ENCODE data around the gene PDZRN3. TPM values are rescaled to one million over a fixed set of nuclear protein-coding genes. Genes with fewer than 3 reads are reported as not detected.

The PDZRN3 gene
- total and polyA plus RNA-seq, 2 experiments from 2014 or later = 22.3 to 35.6 TPM

GRCh38 chr3:73563896-73564582 is 60.7 kb downstream of the PDZRN3 start:
- TF ChIP-seq EZH2phosphoT487 (IDR thresholded peaks at IDR 0.05; ENCODE audit: insufficient read depth, low read depth) (no peak), EZH2 (IDR thresholded peaks at IDR 0.05; ENCODE audit: insufficient read depth, poor library complexity, severe bottlenecking) (no peak)
- Histone ChIP-seq H4K20me1 (ENCODE audit: insufficient read depth) (0 out of 2 replicates have a peak, but pooled peaks cover 3% of the 10 kb centered on the region), H3K9ac (no peak overlapping the region), H3K36me3 (ENCODE audit: low read depth) (no peaks in the 10 kb centered on the region), H2AFZ (no peak overlapping the region), H3F3A (ENCODE audit: insufficient read depth) (no peaks in the 10 kb centered on the region), H3K27me3 (replicated peaks; ENCODE audit: insufficient read depth) (no peaks in the 10 kb centered on the region), H3K9me3 (ENCODE audit: low read depth) (no peaks in the 10 kb centered on the region), H3K9me2 (ENCODE audit: insufficient read depth) (no peaks in the 10 kb centered on the region), H3K4me3 (no peak overlapping the region), H3K27ac (no peak overlapping the region), H3K4me2 (ENCODE audit: unreplicated experiment) (no peak overlapping the region), H3K79me2 (ENCODE audit: insufficient read depth) (peaks cover 97% of the 10 kb centered on the region), H3K4me1 (ENCODE audit: insufficient read depth) (peaks cover 12% of the 10 kb centered on the region)
- WGBS, 2 experiments (ENCODE audit: low coverage in 1 of 2, low lambda C conversion rate in 2 of 2, missing lambda C conversion rate in 2 of 2) = 68 to 78% methylated on average over 3 of the region's 3 CpGs
- in situ Hi-C loops (cut with MboI) = no loop called here
- DNase-seq = peak; percentile 47

- H2AFZ ChIP-seq = no peak overlapping the region
- in situ Hi-C loops (cut with MboI) = no loop called here
- DNase-seq = no peak
- H3K9me2 ChIP-seq (ENCODE audit: insufficient read depth) = no peaks in the 10 kb centered on the region
- H3K4me1 ChIP-seq (ENCODE audit: insufficient read depth) = peaks cover 33% of the 10 kb centered on the region
- 60 to 64% methylated on average over 10 of the region's 10 CpGs for WGBS, 2 experiments (ENCODE audit: low coverage in 1 of 2, low lambda C conversion rate in 2 of 2, missing lambda C conversion rate in 2 of 2)
- H3K4me3 ChIP-seq = no peak overlapping the region
- no peak overlapping the region for H3K4me2 ChIP-seq (ENCODE audit: unreplicated experiment)
- H3K36me3 ChIP-seq (ENCODE audit: low read depth) = no peaks in the 10 kb centered on the region
- H3F3A ChIP-seq (ENCODE audit: insufficient read depth) = no peaks in the 10 kb centered on the region
- H3K27ac ChIP-seq = no peak overlapping the region
- peaks cover 96% of the 10 kb centered on the region for H3K79me2 ChIP-seq (ENCODE audit: insufficient read depth)
- TF ChIP-seq EZH2 (IDR thresholded peaks at IDR 0.05; ENCODE audit: insufficient read depth, poor library complexity, severe bottlenecking) (no peak), EZH2phosphoT487 (IDR thresholded peaks at IDR 0.05; ENCODE audit: insufficient read depth, low read depth) (no peak)
- H4K20me1 ChIP-seq (ENCODE audit: insufficient read depth) = 0 out of 2 replicates have a peak, but pooled peaks cover 1% of the 10 kb centered on the region
- H3K27me3 ChIP-seq (replicated peaks; ENCODE audit: insufficient read depth) = no peaks in the 10 kb centered on the region
- no peaks in the 10 kb centered on the region for H3K9me3 ChIP-seq (ENCODE audit: low read depth)
- H3K9ac ChIP-seq = no peak overlapping the region
Observed at GRCh38 chr3:73561494-73561893, 63.2 kb downstream of the PDZRN3 start.

- H3K4me3 ChIP-seq = no peak overlapping the region
- H3K9me3 ChIP-seq (ENCODE audit: low read depth) = no peaks in the 10 kb centered on the region
- WGBS, 2 experiments (ENCODE audit: low coverage in 1 of 2, low lambda C conversion rate in 2 of 2, missing lambda C conversion rate in 2 of 2) = 100% methylated on average over 2 of the region's 2 CpGs
- no peak for DNase-seq
- in situ Hi-C loops (cut with MboI) = no loop called here
- H3K36me3 ChIP-seq (ENCODE audit: low read depth) = no peaks in the 10 kb centered on the region
- TF ChIP-seq EZH2 (IDR thresholded peaks at IDR 0.05; ENCODE audit: insufficient read depth, poor library complexity, severe bottlenecking) (no peak), EZH2phosphoT487 (IDR thresholded peaks at IDR 0.05; ENCODE audit: insufficient read depth, low read depth) (no peak)
- peaks cover 95% of the 10 kb centered on the region for H3K79me2 ChIP-seq (ENCODE audit: insufficient read depth)
- H3K4me2 ChIP-seq (ENCODE audit: unreplicated experiment) = no peak overlapping the region
- no peaks in the 10 kb centered on the region for H3F3A ChIP-seq (ENCODE audit: insufficient read depth)
- H3K27me3 ChIP-seq (replicated peaks; ENCODE audit: insufficient read depth) = no peaks in the 10 kb centered on the region
- no peaks in the 10 kb centered on the region for H4K20me1 ChIP-seq (ENCODE audit: insufficient read depth)
- no peaks in the 10 kb centered on the region for H3K9me2 ChIP-seq (ENCODE audit: insufficient read depth)
- H3K27ac ChIP-seq = no peak overlapping the region
- H2AFZ ChIP-seq = no peak overlapping the region
- H3K4me1 ChIP-seq (ENCODE audit: insufficient read depth) = peaks cover 45% of the 10 kb centered on the region
- H3K9ac ChIP-seq = no peak overlapping the region
Observed at GRCh38 chr3:73559749-73560148, 65.0 kb downstream of the PDZRN3 start.

DNA sequence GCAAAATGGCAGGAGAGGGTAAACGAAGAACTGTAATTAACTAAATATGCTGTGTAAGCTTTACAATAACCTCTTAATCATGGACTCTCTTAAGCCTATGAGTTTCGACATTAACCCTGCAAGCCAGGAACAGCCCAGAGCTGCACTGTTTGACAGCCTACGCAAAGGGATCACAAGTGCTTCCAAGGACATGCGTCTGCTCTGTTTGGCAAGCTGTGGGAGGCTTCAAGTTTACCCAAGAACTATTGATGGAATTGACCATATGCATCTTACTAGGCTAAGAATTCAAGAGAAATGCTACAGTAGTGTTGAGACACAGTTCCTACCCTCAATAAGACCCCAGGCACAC is 66.0 kb downstream of the PDZRN3 start:
- Histone ChIP-seq H3K79me2 (ENCODE audit: insufficient read depth) (peaks cover 95% of the 10 kb centered on the region), H3K4me3 (no peak overlapping the region), H3F3A (ENCODE audit: insufficient read depth) (no peaks in the 10 kb centered on the region), H3K9me2 (ENCODE audit: insufficient read depth) (no peaks in the 10 kb centered on the region), H3K27ac (no peak overlapping the region), H4K20me1 (ENCODE audit: insufficient read depth) (no peaks in the 10 kb centered on the region), H3K4me2 (ENCODE audit: unreplicated experiment) (no peak overlapping the region), H3K9ac (no peak overlapping the region), H3K36me3 (ENCODE audit: low read depth) (no peaks in the 10 kb centered on the region), H3K4me1 (ENCODE audit: insufficient read depth) (peaks cover 36% of the 10 kb centered on the region), H3K9me3 (ENCODE audit: low read depth) (no peaks in the 10 kb centered on the region), H2AFZ (no peak overlapping the region), H3K27me3 (replicated peaks; ENCODE audit: insufficient read depth) (no peaks in the 10 kb centered on the region)
- TF ChIP-seq EZH2 (IDR thresholded peaks at IDR 0.05; ENCODE audit: insufficient read depth, poor library complexity, severe bottlenecking) (no peak), EZH2phosphoT487 (IDR thresholded peaks at IDR 0.05; ENCODE audit: insufficient read depth, low read depth) (no peak)
- in situ Hi-C loops (cut with MboI) = no loop called here
- 81 to 87% methylated on average over 4 of the region's 4 CpGs for WGBS, 2 experiments (ENCODE audit: low coverage in 1 of 2, low lambda C conversion rate in 2 of 2, missing lambda C conversion rate in 2 of 2)
- no peak for DNase-seq
